NAMALWA (cell line): ENCODE results near the gene ZNF616.

Experiments
- DNase-seq: peaks from one replicate; pipeline ENCODE4 v3.0.0-alpha.2; 2015; ENCODE audit warnings: low spot score

Gene ZNF616

DNA sequence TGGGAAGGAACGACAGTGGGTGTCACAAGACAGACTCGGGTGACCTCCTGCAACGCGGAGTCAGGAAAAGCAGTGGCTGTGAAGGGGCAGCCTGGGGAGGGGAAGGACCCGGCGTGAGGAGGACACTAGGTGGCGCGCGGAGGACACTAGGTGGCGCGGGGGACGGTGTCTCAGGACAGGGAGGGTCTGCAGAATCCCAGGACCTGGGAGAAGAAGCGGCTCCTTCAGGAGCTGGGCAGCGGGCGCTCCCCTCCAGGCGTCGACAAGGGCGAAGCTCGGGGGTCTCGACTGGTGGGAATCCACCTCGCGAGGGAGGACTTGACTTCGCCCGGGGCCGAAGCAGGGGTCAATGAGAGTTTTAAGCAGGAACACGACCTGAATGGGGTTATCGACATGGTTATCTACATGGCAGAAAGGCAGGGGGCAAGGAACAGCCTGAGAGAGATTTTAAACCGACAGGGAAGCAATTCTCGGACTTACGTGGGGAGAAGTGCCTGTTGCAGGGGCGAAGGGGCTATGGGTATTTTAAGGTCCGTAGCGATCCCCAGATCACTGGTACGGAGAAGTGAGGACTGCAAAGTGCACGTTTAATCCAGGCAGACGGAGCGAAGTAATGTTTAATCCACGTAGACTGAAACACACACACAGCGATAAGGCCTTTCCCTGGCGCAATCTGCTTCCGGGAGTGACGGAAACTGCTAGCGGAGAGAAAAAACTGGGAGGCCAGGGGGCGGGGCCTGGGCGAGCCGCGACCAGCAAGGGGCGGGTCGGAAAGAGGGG, at the start of gene ZNF616:
ZNF616 (minus strand) TSS at position 687 of the 780 bp plus-strand sequence. CDS start 9,426 bp downstream, outside the sequence.
- DNase-seq = peak; percentile 87

DNA sequence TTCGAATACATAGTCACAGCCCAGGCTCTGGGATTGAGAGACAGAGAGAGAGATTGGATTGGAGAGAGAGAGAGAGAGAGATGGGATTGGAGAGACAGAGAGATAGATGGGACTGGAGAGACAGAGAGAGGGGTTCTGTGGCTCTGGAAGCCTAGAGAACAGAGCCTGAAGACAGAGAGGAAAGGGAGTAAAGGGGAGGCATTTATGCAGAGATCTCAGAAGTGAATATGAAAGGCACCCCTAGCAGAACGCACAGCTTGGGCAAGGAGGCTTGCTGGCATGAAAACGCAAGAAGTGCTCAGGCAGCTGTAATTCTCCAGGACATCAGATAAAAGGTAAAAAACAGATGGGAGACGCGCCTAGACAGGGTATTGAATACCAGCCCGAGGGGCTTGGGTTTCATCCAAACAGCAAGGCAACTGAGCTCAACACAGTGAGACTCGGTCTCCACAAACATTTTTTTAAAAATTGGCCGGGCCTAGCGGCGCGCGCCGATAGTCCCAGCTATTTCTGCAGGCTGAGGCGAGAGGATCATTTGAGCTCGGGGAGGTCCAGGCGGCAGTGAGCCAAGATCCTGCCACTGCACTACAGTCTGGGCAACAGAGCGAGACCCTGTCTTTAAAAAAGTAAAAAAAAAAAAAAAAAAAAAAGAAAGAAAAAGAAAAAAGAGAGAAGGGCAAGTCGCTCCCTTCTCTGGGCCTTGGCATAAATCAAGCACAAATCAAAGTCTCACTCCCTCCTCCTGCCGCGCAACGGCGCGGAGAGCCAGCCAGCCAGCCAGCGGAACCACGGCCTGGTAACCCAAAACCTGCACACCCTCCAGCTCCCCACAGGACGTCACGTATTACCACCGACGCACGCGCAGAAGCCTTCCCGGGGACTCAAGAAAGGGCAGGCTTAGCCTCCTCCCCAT, 49.3 kb upstream of the ZNF616 start:
- DNase-seq = no peak

DNA sequence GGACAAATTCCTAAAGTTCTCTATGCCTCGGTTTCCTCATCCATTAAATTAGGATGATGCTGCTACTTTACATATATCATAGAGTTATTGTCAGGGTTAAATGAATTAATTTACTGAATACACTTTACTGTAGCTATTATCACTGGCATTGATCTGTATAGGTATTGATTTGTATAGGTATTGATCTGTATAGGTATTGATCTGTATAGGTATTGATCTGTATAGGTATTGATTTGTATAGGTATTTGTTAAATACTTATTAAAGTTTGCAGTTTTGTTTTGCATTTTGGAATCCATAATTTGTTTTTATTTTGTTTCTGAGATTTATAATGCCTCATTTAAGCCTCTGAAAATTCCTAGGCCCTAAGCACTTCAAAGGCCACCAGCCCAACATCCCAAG, 47.7 kb upstream of the ZNF616 start:
- no peak for DNase-seq

DNA sequence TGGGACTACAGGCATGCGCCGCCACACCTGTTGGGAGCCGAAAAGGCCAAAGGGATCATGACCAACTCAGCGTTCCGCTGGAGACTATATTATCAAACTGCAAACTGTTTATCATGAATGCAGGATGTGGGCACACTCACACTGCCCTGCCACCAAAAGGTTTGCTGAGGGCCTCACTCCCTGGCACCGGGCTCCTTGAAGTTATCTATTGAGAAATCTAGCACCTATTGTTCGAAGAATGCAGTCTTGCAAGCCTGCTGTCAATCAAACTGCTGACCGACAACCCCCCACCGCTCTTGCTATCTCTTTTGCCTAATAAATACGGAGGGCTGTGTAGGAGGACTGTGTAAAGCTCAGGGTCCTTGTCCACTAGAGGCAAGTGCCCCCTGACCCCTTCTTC, 36.8 kb upstream of the ZNF616 start:
- no peak for DNase-seq

DNA sequence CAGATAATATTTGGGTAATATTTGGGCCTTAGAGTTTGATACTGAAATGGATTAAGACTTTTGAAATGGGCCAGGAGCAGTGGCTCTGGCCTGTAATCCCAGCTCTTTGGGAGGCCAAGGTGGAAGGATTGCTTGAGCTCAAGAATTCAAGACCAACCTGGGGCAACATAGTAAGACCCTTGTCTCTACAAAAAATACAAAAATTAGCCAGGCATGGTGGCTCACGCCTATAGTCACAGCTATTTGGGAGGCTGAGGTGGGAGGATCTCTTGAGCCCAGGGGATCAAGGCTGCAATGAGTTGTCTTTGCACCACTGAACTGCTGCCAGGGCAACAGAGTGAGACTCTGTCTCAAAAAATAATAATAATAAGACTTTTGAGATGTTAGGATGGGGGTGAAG, 32.6 kb upstream of the ZNF616 start:
- DNase-seq = no peak

DNA sequence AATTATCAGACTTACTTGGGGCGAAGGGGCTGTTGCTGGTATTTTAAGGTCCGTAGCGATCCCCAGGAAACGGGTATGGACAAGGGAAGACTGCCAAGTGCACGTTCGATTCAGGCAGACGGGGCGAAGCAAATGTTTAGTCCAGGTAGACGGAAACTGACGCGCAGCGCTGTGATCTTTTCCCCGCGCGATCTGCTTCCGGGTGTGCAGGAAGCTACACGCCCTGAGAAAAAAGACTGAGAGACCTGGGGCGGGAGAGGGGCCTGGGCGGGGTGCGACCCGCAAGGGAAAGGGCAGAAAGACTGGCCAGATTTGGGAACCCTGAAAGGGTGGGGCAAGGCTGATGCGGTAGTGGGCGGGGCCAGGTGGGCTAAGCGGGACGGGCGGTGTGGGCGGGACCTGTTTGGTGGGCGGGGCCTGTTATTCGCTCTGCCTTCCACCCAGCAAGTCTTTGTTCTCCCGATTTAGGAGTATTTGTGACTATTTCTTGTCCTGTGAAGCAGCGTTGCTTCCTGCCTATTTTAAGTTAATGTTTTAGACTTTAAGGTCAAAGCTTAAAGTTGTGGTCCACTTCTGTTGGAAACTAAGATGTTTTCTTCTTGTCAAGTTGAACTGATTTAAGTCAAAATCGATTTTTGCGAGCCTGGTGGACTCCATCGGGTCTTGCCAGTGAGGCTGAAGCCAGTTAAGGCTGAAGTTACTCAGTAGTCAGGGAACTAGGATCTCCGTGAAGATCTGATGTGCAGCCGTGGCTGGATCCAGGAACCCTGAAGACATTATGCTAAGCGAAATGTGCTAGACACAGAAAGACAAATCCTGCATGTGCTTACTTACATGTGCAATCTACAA, 31.8 kb upstream of the ZNF616 start, which contains the start of gene ZNF836:
ZNF836 (minus strand) TSS at position 301 of the 849 bp plus-strand sequence. CDS start 3,549 bp downstream, outside the sequence.
- peak; percentile 87 for DNase-seq

DNA sequence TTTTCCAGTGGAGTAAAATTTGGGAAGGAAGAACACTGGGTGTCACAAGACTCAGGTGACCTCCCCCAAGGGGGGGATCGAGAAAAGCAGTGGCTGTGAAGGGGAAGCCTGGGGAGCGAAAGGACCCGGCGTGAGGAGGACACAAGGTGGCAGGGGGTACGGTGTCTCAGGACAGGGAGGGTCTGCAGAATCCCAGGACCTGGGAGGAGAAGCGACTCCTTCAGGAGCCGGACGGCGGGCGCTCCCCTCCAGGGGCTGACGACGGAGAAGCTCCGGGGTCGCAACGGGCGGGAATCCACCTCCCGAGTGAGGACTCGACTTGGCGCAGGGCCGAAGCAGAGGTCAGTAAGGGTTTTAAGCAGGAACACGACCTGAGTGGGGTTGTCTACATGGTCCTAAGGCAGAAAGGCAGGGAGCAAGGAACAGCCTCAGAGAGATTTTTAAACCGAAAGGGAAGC, 31.2 kb upstream of the ZNF616 start:
- no peak for DNase-seq

DNA sequence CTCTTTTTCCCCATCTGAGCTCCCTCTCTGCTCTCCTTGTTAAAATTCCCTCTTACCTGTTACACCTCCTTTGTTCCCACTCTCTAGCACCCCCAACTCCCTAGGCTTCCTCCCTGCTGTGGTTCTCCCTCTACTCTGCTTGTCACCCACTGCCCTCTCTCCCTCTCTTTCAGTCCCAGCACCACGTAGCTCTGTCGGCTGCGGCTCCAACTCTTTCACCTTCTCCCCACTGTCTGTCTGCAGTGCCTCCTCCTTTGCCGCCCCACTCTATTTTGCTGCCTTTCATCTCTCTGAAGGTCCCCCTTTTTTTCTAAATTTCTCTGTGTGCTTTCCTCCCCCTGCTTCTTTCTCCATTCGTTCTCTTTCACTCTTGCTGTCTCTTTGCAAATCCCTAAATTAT, 30.6 kb upstream of the ZNF616 start:
- DNase-seq = no peak

DNA sequence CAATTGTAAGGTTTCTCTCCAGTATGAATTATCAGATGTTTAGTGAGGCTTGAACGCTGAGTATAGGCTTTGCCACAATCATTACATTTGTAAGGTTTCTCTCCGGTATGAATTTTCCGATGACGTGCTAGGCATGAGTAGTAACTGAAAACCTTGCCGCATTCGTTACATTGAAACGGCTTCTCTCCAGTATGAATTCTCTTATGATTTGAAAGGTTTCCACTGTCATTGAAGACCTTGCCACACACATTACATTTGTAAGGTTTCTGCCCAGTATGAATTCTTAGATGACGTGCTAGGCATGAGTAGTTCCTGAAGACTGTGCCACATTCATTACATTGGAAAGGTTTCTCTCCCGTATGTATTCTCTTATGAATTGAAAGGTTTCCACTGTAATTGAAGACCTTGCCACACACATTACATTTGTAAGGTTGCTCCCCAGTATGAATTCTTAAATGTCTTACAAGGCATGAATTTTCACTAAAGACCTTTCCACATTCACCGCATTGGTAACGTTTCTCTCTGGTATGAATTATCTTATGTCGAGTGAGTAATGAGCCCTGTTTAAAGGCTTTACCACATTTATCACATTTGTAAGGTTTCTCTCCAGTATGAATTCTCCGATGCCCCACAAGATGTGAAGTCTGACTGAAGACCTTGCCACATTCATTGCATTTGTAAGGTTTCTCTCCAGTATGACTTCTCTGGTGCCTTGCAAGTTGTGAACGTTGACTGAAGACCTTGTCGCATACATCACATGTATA, 16.0 kb upstream of the ZNF616 start:
- no peak for DNase-seq

DNA sequence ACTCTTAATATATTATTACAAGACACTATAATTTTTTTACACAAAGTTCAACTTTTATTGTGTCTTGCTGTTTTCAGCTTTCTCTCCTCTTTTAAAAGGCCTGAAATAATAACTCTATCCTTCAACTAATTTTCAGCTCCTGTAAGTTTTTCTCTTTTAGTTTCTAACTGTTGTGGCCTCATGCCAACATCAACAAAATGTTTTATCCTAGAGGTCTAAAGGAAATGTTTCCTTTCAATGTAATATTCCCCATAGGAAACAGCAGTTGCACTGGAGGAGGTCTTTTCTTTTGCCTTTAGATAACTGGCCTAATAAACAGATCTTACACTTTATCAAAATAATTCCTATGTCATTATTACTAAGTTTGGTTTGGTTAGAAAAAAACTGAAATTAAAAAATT, 8.5 kb upstream of the ZNF616 start:
- DNase-seq = no peak

DNA sequence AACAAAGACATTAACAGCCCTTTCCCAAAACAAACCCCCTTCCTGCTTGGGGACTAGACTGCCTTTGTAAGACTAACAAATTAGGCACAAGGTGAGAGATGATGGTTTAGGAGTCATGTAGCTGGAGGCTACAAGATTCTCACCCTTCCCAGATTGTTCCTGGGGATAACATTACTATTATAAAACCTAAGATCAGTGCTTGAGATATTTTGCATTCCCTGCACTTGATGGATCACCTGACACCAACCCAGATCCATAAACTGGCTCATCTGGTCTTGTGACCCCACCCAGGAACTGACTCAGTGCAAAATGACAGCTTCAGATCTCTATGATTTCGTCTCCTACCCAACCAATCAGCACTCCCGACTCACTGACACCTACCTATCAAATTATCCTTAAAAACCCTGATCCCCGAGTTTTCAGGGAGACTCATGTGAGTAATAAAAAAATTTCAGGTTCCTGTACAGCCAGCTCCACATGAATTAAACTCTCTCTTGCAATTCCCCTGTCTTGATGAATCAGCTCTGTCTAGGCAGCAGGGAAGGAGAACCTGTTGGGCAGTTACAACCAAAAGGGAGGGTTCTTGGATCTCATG, 2.4 kb upstream of the ZNF616 start:
- DNase-seq = no peak

DNA sequence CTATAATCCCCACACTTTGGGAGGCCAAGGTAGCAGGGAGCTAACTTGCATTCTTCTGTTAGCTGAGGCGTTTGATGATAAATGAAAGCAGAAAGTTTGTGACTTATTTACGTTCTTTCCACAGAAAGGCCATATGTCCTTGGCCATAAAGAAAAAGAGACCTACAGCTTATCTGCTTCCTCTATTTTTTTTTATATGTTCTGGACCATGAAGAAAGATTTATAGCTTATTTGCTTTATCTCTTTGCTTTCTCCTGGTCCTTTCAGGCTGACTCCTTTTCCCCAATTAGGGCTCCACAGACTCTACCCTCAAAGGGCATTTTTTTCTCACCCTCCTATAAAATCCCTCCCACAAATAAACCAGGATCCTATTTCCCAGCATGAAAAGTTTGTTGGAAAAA, 1.5 kb upstream of the ZNF616 start:
- no peak for DNase-seq

DNA sequence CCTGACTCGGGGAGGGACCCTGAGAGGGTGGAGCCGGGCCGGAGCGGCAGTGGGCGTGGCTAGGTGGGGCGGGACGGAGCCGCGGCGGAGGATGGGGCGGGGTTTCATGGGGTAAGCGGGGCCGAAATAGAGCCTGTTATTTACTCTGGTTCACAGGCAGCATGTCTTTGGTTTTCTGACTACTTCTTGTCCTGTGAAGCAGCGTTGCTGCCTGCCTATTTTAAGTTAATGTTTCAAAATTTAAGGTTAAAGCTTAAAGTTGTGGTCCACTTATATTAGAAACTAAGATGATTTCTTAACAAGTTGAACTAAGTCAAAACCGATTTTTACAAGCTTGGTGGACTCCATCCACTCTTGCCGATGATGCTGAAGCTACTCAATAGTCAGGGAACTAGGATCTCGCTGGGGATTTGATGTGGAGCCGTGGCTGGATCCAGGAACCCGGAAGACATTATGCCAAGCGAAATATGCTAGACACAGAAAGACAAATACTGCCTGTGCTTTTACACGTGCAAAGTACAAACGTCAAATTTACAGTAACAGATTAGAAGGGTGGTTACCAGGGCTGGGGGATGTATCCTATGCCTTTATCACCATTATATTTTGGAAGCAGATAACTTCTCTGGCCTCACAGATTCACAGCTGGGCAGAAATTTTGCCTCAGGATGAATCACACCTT, 433 bp upstream of the ZNF616 start:
- DNase-seq = no peak

DNA sequence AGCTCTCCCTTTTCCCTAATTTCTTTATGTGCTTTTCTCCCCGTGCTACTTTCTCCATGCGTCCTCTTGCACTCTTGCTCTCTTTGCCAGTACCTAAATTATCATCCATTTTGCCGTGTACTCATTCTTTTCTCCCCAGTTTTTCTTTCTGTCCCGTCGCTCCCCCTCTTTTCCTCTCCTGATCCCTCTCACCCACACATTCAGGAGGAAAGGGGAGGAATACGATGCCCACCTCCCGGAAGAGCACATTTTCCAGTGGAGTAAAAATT, 821 bp downstream of the ZNF616 start:
- peak; percentile 7 for DNase-seq

DNA sequence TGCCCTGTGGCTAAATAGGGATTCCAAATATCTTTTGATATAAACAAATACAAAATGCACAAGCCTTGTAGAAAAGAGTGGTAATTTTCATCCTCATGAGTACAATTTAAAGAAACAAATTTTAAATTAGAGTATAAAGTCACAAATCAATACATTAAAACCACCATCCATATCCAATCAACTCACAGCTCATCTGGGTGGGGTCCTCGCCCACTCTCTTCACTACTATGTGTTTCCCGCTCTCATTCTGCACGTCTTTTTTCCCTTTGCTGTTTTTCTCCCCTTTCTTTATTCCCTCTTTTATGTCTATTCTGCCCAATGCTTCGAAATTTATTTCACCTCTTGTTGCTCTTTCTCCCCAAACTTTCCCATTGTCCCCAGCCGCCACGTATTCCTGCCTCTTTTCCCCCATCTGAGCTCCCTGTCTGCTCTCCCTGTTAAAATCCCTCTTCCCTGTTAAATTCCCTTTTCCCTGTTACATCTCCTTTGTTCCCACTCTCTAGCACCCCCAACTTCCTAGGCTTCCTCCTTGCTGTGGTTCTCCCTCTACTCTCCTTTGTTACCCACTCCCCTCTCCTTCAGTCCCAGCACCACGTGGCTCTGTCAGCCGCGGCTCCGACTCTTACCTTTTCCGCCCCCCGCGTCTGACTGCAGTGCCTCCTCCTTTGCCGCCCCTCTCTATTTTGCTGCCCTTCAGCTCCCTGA, 1.3 kb downstream of the ZNF616 start:
- no peak for DNase-seq

DNA sequence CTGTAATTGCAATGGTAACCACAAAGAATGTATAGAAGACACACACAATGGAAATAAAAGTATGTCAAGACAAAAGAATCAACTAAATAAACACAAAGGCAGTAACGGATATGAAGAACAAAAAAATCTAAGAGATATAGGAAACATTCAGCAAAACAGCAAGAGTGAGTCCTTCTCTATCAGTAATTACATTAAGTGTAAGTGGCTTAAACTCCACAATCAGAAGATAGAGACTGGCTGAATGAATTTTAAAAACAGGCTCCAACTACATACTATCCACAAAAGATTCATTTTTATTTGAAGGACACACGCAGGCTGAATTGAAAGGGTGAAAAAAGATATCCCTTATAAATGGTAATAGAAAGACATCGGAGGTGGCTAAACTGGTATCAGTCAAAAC, 19.5 kb downstream of the ZNF616 start:
- no peak for DNase-seq

DNA sequence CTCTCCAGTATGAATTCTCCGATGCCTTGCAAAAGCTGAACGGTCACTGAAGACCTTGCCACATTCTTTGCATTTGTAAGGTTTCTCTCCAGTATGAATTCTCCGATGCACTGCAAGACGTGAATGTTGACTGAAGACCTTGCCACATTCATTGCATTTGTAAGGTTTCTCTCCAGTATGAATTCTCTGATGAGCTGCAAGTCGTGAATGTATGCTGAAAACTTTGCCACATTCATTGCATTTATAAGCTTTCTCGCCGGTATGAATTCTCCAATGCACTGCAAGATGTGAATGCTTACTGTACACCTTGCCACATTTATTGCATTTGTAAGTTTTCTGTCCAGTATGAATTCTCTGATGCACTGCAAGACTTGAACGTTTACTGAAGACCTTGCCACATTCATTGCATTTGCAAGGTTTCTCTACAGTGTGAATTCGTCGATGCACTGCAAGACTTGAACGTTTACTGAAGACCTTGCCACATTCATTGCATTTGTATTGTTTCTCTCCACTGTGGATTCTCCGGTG, 24.1 kb downstream of the ZNF616 start:
- no peak for DNase-seq

DNA sequence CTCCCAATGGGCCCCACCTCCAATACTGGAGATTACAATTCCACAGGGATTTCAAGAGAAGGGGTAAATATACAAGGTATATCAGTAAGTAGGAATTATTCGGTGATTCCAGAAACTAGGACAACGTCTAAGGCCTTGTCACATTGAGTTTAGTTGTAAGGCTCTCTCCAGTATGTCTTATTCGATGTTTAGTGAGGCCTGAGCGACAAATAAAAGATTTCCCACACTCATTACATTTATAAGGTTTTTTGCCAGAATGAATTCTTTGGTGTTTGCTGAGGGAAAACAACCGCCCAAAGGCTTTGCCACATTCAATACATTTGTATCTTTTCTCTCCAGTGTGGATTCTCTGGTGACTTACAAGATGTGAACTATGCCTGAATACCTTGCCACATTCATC, 25.0 kb downstream of the ZNF616 start:
- DNase-seq = no peak

DNA sequence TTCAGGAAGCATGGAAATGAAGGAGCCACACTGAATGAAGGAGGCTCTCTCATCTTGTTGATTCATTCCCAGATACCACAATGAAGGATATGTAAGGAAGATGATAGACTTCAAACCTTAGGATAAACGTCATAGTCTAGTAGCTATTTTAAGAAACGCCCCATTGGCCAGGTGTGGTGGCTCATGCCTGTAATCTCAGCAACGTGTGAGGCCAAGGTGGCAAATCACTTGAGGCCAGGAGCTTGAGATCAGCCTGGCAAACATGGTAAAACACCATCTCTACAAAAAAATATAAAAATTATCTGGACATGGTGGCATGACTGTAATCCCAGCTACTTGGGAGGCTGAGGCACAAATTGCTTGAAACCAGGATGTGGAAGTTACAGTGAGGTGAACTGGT, 27.1 kb downstream of the ZNF616 start:
- no peak for DNase-seq

DNA sequence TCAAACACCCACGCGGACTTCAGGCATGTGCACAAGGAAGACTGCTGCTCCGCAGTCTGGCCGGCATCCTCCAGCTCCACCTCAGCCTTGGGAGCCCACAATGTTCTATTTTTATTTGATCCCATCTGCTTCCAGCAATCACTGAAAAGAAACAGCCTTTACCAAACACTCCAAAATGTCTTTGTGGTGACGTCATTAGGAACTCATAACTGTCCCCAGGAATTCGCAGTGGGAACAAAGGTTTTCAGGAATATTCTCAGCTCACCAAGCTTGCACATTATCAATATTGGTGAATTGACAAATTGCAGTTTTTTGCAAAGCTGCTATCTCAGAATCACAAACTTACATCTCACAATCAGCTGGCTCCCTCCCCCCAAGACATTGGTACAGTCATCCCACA, 29.0 kb downstream of the ZNF616 start:
- DNase-seq = no peak
